Measurements from ENCODE around the gene CD34. TPM values are rescaled to one million over a fixed set of nuclear protein-coding genes. Genes with fewer than 3 reads are reported as not detected.
"Not testable (repeated sequence)": the region's sequence is repeated elsewhere in the genome, so short reads cannot be mapped to it uniquely, and the experiment has no call there.

The CD34 gene
- total RNA-seq, 2 donors from 2014 or later: 9.8 to 47.7 TPM

DNA sequence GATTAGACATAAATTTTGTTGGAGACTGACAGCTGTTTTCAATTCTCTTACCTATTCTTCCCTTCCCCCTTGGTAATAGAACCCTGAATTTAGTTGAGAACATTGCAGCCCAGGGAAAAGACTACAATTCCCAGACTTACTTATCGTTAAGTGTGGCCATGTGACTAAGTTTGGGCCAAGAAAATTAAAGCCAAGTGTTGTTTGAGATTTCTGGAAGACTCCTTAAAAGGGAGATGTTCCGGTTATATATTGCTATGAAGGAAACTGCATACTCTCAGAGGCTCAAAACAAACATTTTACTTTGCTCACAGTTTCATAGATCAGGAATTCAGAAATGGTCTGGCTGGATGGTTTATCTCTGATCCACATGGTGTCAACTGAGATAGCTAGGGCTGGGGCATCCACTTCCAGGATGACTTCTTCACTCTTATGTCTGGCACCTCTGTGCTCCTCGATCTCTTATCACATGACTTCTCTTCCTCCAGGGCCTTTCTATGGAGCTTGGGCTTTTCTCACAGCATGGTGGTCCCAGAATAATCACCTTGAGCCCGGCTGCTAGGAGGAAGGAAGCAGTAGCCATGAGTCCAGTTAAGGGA lies 22.4 kb upstream of the CD34 start:
- no peak overlapping the region for H3K4me3 ChIP-seq
- WGBS: 89% methylated on average over 4 of the region's 4 CpGs
- TF ChIP-seq, protein P1, sequence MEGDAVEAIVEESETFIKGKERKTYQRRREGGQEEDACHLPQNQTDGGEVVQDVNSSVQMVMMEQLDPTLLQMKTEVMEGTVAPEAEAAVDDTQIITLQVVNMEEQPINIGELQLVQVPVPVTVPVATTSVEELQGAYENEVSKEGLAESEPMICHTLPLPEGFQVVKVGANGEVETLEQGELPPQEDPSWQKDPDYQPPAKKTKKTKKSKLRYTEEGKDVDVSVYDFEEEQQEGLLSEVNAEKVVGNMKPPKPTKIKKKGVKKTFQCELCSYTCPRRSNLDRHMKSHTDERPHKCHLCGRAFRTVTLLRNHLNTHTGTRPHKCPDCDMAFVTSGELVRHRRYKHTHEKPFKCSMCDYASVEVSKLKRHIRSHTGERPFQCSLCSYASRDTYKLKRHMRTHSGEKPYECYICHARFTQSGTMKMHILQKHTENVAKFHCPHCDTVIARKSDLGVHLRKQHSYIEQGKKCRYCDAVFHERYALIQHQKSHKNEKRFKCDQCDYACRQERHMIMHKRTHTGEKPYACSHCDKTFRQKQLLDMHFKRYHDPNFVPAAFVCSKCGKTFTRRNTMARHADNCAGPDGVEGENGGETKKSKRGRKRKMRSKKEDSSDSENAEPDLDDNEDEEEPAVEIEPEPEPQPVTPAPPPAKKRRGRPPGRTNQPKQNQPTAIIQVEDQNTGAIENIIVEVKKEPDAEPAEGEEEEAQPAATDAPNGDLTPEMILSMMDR (IDR thresholded peaks at IDR 0.05): no peak
- TF ChIP-seq POLR2A (IDR thresholded peaks at IDR 0.05): no peak
- no peak for TF ChIP-seq POLR2AphosphoS5 (IDR thresholded peaks at IDR 0.05)
- no peaks in the 10 kb centered on the region for H3K36me3 ChIP-seq
- H3K27me3 ChIP-seq (replicated peaks; ENCODE audit: insufficient read depth): no peaks in the 10 kb centered on the region
- no peak overlapping the region for H3K27ac ChIP-seq
- no peaks in the 10 kb centered on the region for H3K9me3 ChIP-seq
- no peak for DNase-seq (ENCODE audit: low spot score)
- no peaks in the 10 kb centered on the region for H3K4me1 ChIP-seq (replicated peaks)
- intact Hi-C loops (cut with DNase I): no loop called here

DNA sequence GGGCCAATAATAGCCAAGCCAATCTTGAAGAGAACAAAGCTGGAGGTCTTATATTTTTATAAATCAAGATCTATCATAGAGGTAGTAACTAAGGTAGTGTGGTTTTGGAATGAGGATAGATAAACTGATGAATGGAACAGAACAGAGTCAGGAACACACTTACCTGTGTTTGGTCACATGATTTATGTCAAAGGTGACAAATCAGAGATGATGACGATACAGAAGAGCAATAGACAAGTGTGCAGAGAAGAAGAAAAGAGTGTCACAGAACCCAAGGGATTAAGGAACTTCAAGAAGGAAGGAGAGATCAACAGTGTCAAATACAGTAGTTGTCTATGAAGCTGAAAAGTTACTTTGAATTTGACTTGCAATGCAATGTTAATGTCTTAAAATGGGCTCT lies 16.1 kb upstream of the CD34 start:
- intact Hi-C loops (cut with DNase I): no loop called here
- DNase-seq (ENCODE audit: low spot score): no peak
- no peaks in the 10 kb centered on the region for H3K9me3 ChIP-seq
- peaks cover 3% of the 10 kb centered on the region for H3K4me1 ChIP-seq (replicated peaks)
- H3K27me3 ChIP-seq (replicated peaks; ENCODE audit: insufficient read depth): no peaks in the 10 kb centered on the region
- no peak for TF ChIP-seq POLR2A (IDR thresholded peaks at IDR 0.05)
- no peak for TF ChIP-seq POLR2AphosphoS5 (IDR thresholded peaks at IDR 0.05)
- TF ChIP-seq, protein P1 (IDR thresholded peaks at IDR 0.05): no peak
- H3K4me3 ChIP-seq: no peak overlapping the region
- 94% methylated on average over 1 of the region's 1 CpG for WGBS
- no peaks in the 10 kb centered on the region for H3K36me3 ChIP-seq
- H3K27ac ChIP-seq: no peak overlapping the region

DNA sequence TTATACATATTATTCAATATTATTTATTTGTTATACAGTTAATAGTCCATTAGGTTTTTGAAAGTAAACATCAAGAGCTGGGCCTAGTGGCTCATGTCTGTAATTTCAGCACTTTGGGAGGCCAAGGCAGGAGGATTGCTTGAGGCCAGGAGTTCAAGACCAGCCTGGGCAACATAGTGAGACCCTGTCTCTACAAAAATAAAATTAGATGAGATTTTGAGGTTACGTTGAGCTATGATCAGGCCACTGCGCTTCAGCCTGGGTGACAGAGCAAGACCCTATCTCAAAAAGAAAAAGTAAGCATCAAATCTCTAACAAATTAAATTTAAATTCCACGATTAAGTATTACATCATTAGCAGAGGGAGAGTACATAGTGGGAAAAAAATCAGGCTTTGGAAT lies 15.0 kb upstream of the CD34 start:
- WGBS: 95% methylated on average over 3 of the region's 3 CpGs
- H3K27ac ChIP-seq; H3K4me1 ChIP-seq (replicated peaks); DNase-seq (ENCODE audit: low spot score); H3K9me3 ChIP-seq; H3K4me3 ChIP-seq; H3K27me3 ChIP-seq (replicated peaks; ENCODE audit: insufficient read depth); intact Hi-C loops (cut with DNase I); H3K36me3 ChIP-seq: not testable (repeated sequence)

DNA sequence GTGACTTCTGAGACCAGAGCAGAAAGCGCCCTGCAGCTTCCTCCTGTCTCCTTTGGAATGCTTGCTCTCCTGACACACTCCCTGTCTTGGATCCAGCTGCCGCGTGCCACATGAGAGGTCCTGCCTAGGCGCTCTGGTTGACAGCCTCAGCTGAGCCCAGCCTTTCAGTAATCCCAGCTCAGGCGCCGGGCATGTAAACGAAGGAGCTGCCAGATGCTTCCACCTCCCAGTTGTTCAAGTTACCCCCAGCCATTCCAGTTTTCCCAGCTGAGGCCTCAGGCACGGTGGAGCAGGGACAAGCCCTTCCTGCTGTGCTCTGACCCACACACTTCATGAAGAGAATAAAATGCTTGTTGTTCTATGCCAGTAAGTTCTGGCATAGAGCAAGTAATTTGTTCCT lies 14.3 kb upstream of the CD34 start:
- H3K9me3 ChIP-seq: no peaks in the 10 kb centered on the region
- no peaks in the 10 kb centered on the region for H3K27me3 ChIP-seq (replicated peaks; ENCODE audit: insufficient read depth)
- intact Hi-C loops (cut with DNase I): no loop called here
- no peak overlapping the region for H3K4me3 ChIP-seq
- peak; percentile 53 for DNase-seq (ENCODE audit: low spot score)
- 15% methylated on average over 8 of the region's 8 CpGs for WGBS
- H3K36me3 ChIP-seq: no peaks in the 10 kb centered on the region
- H3K4me1 ChIP-seq (replicated peaks): peaks cover 3% of the 10 kb centered on the region
- TF ChIP-seq POLR2AphosphoS5 (IDR thresholded peaks at IDR 0.05): peak; percentile 24
- TF ChIP-seq, protein P1 (IDR thresholded peaks at IDR 0.05): no peak
- peak overlapping the region; percentile 22 to 47 for H3K27ac ChIP-seq

DNA sequence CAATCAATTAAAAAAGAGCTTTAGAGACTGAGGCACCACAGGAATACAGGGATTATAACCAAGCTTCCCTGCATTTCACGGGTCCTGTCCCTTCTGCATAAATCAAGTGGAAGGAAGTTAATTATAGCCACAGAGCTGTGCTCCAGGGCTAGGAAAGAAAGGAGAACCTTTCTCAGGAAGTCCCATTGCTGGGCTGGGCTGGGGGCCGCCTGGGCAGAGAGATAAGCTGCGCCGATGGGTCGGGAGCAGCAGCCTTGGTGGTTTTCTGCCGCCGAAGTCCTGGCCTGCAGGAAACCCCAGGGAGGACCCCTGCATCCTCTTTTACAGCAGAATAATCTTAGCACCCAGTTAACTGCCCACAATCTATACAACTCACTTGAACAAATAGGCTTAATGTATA lies 12.6 kb upstream of the CD34 start:
- Histone ChIP-seq H3K36me3 (no peaks in the 10 kb centered on the region), H3K4me1 (replicated peaks) (peaks cover 3% of the 10 kb centered on the region), H3K27me3 (replicated peaks; ENCODE audit: insufficient read depth) (no peaks in the 10 kb centered on the region), H3K9me3 (no peaks in the 10 kb centered on the region), H3K27ac (no peak overlapping the region), H3K4me3 (no peak overlapping the region)
- WGBS: 73% methylated on average over 7 of the region's 7 CpGs
- intact Hi-C loops (cut with DNase I): no loop called here
- no peak for DNase-seq (ENCODE audit: low spot score)
- no peak for TF ChIP-seq POLR2A (IDR thresholded peaks at IDR 0.05)
- TF ChIP-seq, protein P1 (IDR thresholded peaks at IDR 0.05): no peak
- TF ChIP-seq POLR2AphosphoS5 (IDR thresholded peaks at IDR 0.05): no peak
